Ramos (cell line): Measurements from ENCODE around the gene TYSND1.
"Not testable (repeated sequence)": the region's sequence is repeated elsewhere in the genome, so short reads cannot be mapped to it uniquely, and the experiment has no call there.

Experiments used
- in situ Hi-C: fragments of 300-500 bp; cut with MboI; formaldehyde crosslinking; loops from one replicate; pipeline ENCODE4 v1.14.3; 2022; ENCODE audit warnings: low sequenced_read_pairs; ENCODE audit not compliant: unreplicated experiment

TYSND1 gene

GRCh38 chr10:70137135-70137534 is 9.4 kb downstream of the TYSND1 start:
- in situ Hi-C loops: no loop called here

DNA sequence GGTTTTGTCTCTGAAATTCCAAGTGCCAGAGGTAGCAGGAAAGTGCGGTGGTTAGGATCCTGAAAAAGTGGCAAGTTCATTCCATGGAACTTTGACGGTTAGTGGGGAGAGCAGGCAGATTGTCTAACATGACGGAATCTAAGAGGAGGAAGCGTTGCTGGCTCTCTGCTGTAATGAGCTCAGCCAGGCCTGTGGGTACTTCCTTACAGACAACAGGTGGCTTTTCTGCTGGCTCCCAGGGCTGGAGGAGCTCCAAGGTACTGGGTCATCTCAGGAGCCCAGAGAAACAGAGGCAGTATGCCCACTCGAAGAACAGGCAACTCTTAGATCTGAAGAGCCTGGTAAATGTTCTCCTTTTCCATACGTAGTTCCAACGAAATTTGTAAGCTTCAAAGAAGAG is 10.8 kb downstream of the TYSND1 start:
- in situ Hi-C loops: no loop called here

GRCh38 chr10:70135046-70135445 is 11.5 kb downstream of the TYSND1 start:
- in situ Hi-C loops: no loop called here

DNA sequence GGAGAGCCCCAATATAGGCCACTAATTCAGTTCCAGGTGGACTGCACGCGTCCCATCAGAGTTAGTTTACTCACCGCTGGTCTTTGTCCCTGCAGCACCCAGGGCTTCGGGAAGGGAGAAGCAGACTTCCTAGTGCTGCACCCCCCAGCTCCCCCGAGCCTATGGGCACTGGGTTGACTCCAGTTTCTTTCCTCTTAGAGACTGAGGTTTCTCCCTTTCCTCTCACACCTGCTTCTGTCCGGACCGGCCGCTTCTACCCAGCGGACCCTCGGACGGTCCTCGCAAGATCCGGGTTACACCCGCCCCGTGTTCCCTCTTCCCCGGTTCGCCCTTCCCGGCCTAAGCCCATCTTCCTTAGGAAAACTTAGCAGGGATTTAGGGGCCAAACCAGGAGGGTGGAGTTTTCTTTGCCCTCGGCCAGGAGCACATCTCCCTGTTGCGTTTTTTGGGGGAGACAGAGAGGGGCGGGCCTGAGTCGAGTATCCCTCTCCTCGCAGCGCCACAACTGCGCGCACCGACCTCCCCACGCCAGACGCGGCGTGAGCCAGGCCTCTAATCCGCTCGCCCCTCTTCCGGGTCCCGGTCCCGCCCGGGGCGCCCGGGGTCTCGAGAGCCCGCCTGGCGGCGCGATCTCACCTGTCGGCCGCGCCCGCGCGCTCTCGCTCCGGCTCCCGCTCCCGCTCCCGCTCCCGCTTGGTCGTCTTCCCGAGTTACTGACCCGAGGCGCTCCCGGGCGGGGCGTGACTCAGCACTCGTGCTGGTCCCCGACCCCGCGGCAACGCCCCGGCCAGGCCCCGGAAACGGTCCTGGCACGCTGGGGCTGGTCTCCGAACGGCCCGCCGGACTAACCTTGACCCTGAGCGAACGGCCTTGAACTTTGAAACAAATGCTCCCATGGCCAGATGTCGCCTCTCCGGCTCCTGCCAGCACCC is 14.1 kb downstream of the TYSND1 start, which contains the start of gene AIFM2:
Gene AIFM2 (minus strand): TSS at position 728 of the 932 bp plus-strand sequence. CDS start 8,741 bp downstream, outside the sequence.
- in situ Hi-C loops: no loop called here

DNA sequence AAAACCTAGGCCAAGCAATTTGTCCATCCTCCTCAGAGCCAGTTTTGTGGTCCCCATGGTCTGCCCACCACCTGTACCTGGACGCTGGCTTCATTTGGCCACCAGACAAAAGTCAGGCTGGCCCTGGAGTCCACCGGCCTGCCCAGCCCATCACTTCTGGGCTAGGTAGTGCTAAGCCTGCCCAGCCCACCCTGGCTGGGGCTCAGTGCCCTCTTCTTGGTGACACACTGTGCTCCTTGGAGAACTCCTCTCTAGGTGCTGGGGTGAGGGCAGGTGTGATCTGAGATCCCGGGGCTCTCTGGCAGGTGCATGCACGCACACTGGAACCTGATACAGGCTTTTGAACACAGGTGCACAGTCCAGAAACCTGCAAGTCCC is 15.0 kb downstream of the TYSND1 start:
- in situ Hi-C loops: no loop called here

DNA sequence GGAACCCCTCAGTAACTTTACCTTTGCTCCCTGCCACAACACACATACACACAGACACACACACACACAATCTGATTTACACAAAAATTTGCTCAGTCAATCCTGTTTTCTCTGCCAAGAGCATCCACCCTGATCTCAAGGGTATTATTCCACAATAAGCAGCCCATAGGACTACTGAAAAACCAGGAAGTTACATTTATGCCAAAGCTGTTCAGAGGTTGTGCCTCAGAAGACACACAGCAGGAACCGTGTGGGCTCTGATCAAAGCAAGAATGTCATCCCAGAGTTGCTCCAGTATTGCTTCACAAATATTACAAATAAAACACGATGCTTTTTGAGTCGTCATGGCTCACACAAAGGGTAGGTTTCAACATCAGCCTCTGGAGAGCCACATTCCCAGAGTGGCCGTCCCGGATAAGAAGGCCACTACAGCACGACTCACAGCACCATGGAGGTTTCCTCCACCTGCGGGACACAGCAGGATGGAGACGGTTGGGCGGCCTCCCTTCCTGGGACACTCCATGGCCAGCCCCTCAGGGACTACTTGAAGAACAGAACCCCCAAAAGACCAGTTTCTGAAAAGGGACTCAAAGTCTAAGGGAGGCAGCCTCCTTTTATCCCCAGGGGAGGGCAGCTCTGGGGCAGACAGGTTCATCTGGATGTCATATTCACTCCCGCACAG is 15.5 kb downstream of the TYSND1 start:
- in situ Hi-C loops: no loop called here

GRCh38 chr10:70126700-70127395 is 19.7 kb downstream of the TYSND1 start:
- in situ Hi-C loops: no loop called here

- in situ Hi-C loops: no loop called here
Measured at GRCh38 chr10:70125918-70126552, 20.5 kb downstream of the TYSND1 start.

DNA sequence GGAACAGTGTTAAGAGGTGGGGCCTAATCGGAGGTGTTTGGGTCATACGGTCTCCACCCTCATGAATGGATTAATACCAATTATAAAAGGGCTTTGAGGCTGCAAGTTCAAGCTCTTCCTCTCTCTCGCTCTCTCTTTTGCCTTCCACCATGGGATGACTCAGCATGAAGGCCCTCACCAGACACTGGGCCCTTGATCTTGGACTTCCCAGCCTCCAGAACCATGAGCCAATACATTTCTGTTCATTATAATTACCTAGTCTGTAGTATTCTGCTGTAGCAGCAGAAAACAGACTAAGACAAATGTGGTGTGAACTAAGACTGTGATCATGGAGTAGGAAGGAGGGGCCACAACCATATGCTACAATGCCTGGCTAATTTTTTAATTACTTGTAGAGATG is 21.6 kb downstream of the TYSND1 start:
- in situ Hi-C loops: no loop called here

DNA sequence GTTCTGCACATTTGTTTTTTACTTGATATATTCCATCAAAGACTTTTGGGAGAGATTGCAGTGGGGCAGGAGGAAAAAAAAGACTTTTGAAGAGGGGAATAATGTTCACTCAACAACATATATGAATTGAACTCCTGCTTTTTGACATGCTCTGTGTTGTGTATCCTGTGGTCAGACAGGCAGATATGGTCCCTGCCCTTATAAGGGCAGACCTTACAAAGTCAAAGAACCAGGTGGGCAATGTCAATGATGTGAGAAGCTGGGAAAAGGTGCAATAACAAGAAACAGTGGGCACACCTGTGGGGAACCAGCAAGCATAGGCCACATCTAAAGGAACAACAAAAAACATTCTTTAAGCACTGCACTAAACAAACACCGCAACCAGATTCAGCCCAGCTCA is 22.1 kb downstream of the TYSND1 start:
- in situ Hi-C loops: no loop called here

GRCh38 chr10:70123817-70124216 is 22.7 kb downstream of the TYSND1 start:
- in situ Hi-C loops: no loop called here

GRCh38 chr10:70123166-70123565 is 23.3 kb downstream of the TYSND1 start:
- in situ Hi-C loops: not testable (repeated sequence)

- in situ Hi-C loops: no loop called here
Measured at GRCh38 chr10:70122742-70123141, 23.8 kb downstream of the TYSND1 start.

GRCh38 chr10:70121281-70121949 is 25.1 kb downstream of the TYSND1 start:
- in situ Hi-C loops: no loop called here

- in situ Hi-C loops: no loop called here
Measured at GRCh38 chr10:70120417-70120816, 26.1 kb downstream of the TYSND1 start.

GRCh38 chr10:70119623-70120022 is 26.9 kb downstream of the TYSND1 start:
- in situ Hi-C loops: no loop called here

- in situ Hi-C loops: no loop called here
Measured at GRCh38 chr10:70119197-70119596, 27.3 kb downstream of the TYSND1 start.

DNA sequence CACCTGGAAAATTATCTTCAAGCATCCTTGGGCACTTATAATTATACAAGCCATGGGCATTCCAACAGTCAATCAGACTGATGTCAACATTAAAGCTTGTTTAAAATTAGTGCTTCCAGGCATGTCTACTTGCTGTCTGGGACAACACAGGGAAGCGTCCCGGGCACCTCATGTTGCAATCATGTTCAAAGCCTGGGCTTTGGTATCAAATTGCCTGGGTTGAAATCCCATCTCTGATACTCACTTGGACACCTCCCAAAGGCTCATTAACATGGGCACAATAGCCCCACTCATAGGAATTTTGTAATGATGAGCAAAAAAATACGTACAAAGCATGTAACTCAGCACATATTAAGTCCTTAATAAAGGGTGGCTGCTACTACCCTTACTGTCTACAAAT is 28.3 kb downstream of the TYSND1 start:
- in situ Hi-C loops: no loop called here

- in situ Hi-C loops: no loop called here
Measured at GRCh38 chr10:70117646-70118045, 28.9 kb downstream of the TYSND1 start.
